NAMALWA (cell line): ENCODE results near the gene PLEKHM2.

Experiments
- DNase-seq: peaks from one replicate; pipeline ENCODE4 v3.0.0-alpha.2; 2015; ENCODE audit warnings: low spot score

PLEKHM2 gene

GRCh38 chr1:15739745-15740144 lies 55.6 kb downstream of the PLEKHM2 start:
- peak; percentile 36 for DNase-seq

GRCh38 chr1:15740924-15741850 lies 57.1 kb downstream of the PLEKHM2 start:
- DNase-seq = peak; percentile 74

- DNase-seq = no peak
These were observed 58.2 kb downstream of the PLEKHM2 start, which contains the start of gene TMEM82 for GRCh38 chr1:15742339-15742801. TSS of gene TMEM82 (plus strand) at chr1:15742499. CDS start at chr1:15742560, 61 bp downstream.

- no peak for DNase-seq
These were observed 60.1 kb downstream of the PLEKHM2 start for GRCh38 chr1:15744122-15744679.

- DNase-seq = no peak
These were observed 63.3 kb downstream of the PLEKHM2 start for GRCh38 chr1:15747378-15747777.

GRCh38 chr1:15748264-15748663 lies 64.1 kb downstream of the PLEKHM2 start:
- DNase-seq = no peak

GRCh38 chr1:15748690-15749398 lies 64.7 kb downstream of the PLEKHM2 start:
- no peak for DNase-seq

- no peak for DNase-seq
These were observed 65.5 kb downstream of the PLEKHM2 start for GRCh38 chr1:15749399-15750291.

- no peak for DNase-seq
These were observed 66.8 kb downstream of the PLEKHM2 start for GRCh38 chr1:15750924-15751323.

- no peak for DNase-seq
These were observed 67.6 kb downstream of the PLEKHM2 start for GRCh38 chr1:15751717-15752116.

- DNase-seq = no peak
These were observed 69.7 kb downstream of the PLEKHM2 start for GRCh38 chr1:15753776-15754175.

GRCh38 chr1:15755021-15755645 lies 71.0 kb downstream of the PLEKHM2 start:
- no peak for DNase-seq

- no peak for DNase-seq
These were observed 71.5 kb downstream of the PLEKHM2 start for GRCh38 chr1:15755646-15756040.

GRCh38 chr1:15756143-15757015 lies 72.3 kb downstream of the PLEKHM2 start:
- no peak for DNase-seq

- DNase-seq = no peak
These were observed 73.0 kb downstream of the PLEKHM2 start for GRCh38 chr1:15757016-15757543.

GRCh38 chr1:15757575-15758342 lies 73.6 kb downstream of the PLEKHM2 start:
- no peak for DNase-seq

- DNase-seq = no peak
These were observed 74.3 kb downstream of the PLEKHM2 start, which contains the start of gene FBLIM1 for GRCh38 chr1:15758343-15758931. TSS of gene FBLIM1 (plus strand) at chr1:15758795. CDS start at chr1:15764984, 6,189 bp downstream.

GRCh38 chr1:15758953-15759661 lies 75.0 kb downstream of the PLEKHM2 start:
- no peak for DNase-seq
